Endometrial microvascular endothelial cells (primary cell): ENCODE measurements around the gene OR5D14. TPM values are rescaled to one million over a fixed set of nuclear protein-coding genes. Genes with fewer than 3 reads are reported as not detected.

Source experiments
- in situ Hi-C: cut with HindIII; loops from 2 replicates; pipeline ENCODE4 v1.10.0; 2017; ENCODE audit warnings: low sequenced_read_pairs, low pct_unique_long_range_greater_than_20kb; ENCODE audit errors: inconsistent ontology term
- total RNA-seq: library from RNA; depleted of rRNA; stranded (reverse); fragments of >200 nt; gene quantifications from one replicate; pipeline ENCODE4 v1.2.3, GENCODE V29; 2015; ENCODE audit errors: inconsistent ontology term

The OR5D14 gene
- total RNA-seq: not detected

GRCh38 chr11:55795256-55795655 lies at the start of gene OR5D14:
Gene OR5D14, plus strand, starts transcription at chr11:55795556. Its CDS starts 0 bp downstream, at chr11:55795556.
- in situ Hi-C loops: no loop called here

GRCh38 chr11:55773138-55773537 lies 22.2 kb upstream of the OR5D14 start, which contains the start of gene OR5D13:
Gene OR5D13, plus strand, starts transcription at chr11:55773438. Its CDS starts 0 bp downstream, at chr11:55773438.
- in situ Hi-C loops: no loop called here

DNA sequence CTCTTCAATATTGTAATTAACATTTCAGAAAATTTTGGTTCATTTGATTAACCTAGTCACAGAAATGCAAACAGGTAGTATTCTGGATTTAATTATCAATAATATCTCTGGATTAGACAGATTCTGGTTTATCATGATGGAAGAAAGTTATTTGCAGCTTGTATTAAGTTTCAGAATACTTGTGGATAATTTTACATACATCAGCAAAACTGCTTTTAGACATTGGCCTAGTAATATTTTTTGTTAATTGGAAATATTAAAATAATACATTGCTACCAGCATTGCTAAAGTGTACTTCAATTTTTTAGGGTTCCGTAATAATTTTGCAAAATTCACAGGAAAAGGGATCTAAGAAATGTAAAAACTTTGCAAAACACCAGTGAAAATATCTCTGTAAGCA lies 3.8 kb upstream of the OR5D14 start:
- in situ Hi-C loops: no loop called here

- in situ Hi-C loops: no loop called here
Observed at GRCh38 chr11:55793321-55793720, 2.0 kb upstream of the OR5D14 start.

- in situ Hi-C loops: no loop called here
Observed at GRCh38 chr11:55806248-55806647, 10.9 kb downstream of the OR5D14 start.

DNA sequence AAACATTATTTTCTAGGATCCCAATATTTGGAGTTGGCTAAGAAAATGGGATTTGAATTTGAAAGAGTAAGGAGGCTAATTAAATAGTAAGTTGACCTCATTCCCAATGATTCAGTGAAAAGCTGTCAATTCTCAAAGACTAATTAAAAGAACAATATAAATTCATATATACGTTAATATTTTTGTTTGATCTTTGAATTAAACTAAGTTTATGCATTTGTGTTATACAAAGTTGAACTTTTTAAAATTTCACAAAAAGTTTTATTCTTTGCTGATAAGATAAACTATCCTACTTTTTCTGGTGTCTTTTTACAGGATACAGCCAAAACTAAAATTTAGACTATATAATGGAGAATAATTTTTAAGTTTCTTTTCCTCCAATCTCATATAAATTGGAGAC lies 15.7 kb downstream of the OR5D14 start, which contains the start of gene OR5L1:
Gene OR5L1 (plus strand): TSS at position 301 of the 400 bp plus-strand sequence. CDS start 100 bp downstream, outside the sequence.
- in situ Hi-C loops: no loop called here

DNA sequence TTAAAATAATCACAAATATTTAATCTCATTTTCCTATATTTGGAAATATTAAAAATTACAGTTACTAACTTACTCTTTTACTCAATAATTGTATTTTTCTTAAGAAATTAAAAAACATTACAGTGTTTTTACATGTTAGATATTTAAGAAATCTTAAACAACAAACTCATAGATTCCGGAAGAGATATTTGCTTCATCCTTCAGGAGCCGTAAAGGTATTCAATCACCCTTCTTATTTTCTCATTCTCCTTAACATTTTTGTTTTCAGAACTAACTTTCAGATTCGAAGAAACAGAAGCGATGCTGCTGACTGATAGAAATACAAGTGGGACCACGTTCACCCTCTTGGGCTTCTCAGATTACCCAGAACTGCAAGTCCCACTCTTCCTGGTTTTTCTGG lies 24.0 kb downstream of the OR5D14 start, which contains the start of gene OR5D18:
Gene OR5D18 (plus strand): TSS at position 301 of the 400 bp plus-strand sequence. CDS start 0 bp downstream, at position 301.
- in situ Hi-C loops: no loop called here

DNA sequence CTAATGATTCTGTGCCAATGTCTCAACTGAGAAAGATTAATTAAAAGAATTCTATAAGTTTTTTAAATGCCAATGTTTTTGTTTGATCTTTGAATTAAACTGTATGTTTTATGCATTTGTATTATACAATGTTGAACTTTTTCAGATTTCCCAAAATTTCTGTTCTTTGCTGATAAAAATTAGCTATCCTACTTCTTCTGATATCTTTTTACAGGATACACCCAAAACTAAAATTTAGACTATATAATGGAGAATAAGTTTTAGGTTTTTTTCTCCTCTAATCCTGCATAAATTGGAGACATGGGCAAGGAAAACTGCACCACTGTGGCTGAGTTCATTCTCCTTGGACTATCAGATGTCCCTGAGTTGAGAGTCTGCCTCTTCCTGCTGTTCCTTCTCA lies 31.6 kb downstream of the OR5D14 start, which contains the start of gene OR5L2:
Gene OR5L2 (plus strand): TSS at position 301 of the 400 bp plus-strand sequence. CDS start 0 bp downstream, at position 301.
- in situ Hi-C loops: no loop called here

DNA sequence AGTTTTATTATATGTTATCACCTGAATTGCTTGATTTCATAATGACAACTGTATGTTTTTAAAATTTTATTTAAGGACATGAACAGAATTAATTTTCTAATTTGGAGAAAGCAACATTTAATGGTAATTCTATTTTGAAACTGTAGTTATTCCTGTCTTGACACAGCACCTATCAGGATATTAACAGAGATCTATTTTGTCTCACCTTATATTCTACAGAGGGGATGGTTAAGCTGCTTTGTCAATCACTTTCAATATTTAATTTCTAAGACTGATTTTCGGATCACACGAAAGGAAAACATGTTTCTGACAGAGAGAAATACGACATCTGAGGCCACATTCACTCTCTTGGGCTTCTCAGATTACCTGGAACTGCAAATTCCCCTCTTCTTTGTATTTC lies 43.1 kb downstream of the OR5D14 start, which contains the start of gene OR5D16:
Gene OR5D16 (plus strand): TSS at position 301 of the 400 bp plus-strand sequence. CDS start 0 bp downstream, at position 301.
- in situ Hi-C loops: no loop called here

Other genes starting within 250 kb of the OR5D14 start
- not detected for gene OR4C15, start 241.1 kb upstream of the OR5D14 start, total RNA-seq
- not detected for gene OR4C16, start 223.4 kb upstream of the OR5D14 start, total RNA-seq
- not detected for gene OR4C11, start 187.9 kb upstream of the OR5D14 start, total RNA-seq
- gene OR4P4, start 160.4 kb upstream of the OR5D14 start, total RNA-seq: not detected
- gene OR4S2, start 147.2 kb upstream of the OR5D14 start, total RNA-seq: not detected
- not detected for gene OR4C6, start 133.4 kb upstream of the OR5D14 start, total RNA-seq
- not detected for gene OR5D13, start 22.1 kb upstream of the OR5D14 start, total RNA-seq
- not detected for gene OR5L1, start 15.8 kb downstream of the OR5D14 start, total RNA-seq
- gene OR5D18, start 24.1 kb downstream of the OR5D14 start, total RNA-seq: not detected
- not detected for gene OR5L2, start 31.7 kb downstream of the OR5D14 start, total RNA-seq
- gene OR5D16, start 43.2 kb downstream of the OR5D14 start, total RNA-seq: not detected
- not detected for gene TRIM51, start 87.7 kb downstream of the OR5D14 start, total RNA-seq
- not detected for gene OR5W2, start 119.0 kb downstream of the OR5D14 start, total RNA-seq
- not detected for gene OR5I1, start 140.8 kb downstream of the OR5D14 start, total RNA-seq
- gene OR10AG1, start 174.4 kb downstream of the OR5D14 start, total RNA-seq: not detected
- gene OR5F1, start 199.1 kb downstream of the OR5D14 start, total RNA-seq: not detected
- gene OR5AS1, start 232.1 kb downstream of the OR5D14 start, total RNA-seq: not detected